DND-41 (cell line): Measurements from ENCODE around the gene SNAPC1.

ENCODE experiments used
- CTCF ChIP-seq: IDR thresholded peaks from 2 replicates; pipeline ENCODE4 v1.5.1; 2012; ENCODE audit warnings: borderline replicate concordance, low read length, moderate library complexity, mild to moderate bottlenecking; ENCODE audit not compliant: poor library complexity, severe bottlenecking; ENCODE audit errors: extremely low read depth
- EZH2 ChIP-seq: IDR thresholded peaks from 3 replicates; pipeline ENCODE4 v1.6.1; 2012; ENCODE audit warnings: borderline replicate concordance, low read depth, mild to moderate bottlenecking, moderate library complexity, low read length, inconsistent platforms; ENCODE audit not compliant: severe bottlenecking

GRCh38 chr14:61737915-61738314 lies 24.3 kb upstream of the SNAPC1 start:
- TF ChIP-seq CTCF (no peak), EZH2 (no peak)
